Measurements from ENCODE around the gene MINK1.

- TF ChIP-seq CTCF (conservative IDR thresholded peaks at IDR 0.05; ENCODE audit: low read length) (no peak), EZH2phosphoT487 (IDR thresholded peaks at IDR 0.05; ENCODE audit: borderline replicate concordance, low read depth, low read length) (no peak)
Observed at GRCh38 chr17:4947010-4947410, 113.9 kb downstream of the MINK1 start.
